ENCODE measurements around the gene ZFAND3. TPM values are rescaled to one million over a fixed set of nuclear protein-coding genes. Genes with fewer than 3 reads are reported as not detected.
"Not testable (repeated sequence)": the region's sequence is repeated elsewhere in the genome, so short reads cannot be mapped to it uniquely, and the experiment has no call there.

The ZFAND3 gene
- total RNA-seq, 1 donor, result 27.7 TPM

DNA sequence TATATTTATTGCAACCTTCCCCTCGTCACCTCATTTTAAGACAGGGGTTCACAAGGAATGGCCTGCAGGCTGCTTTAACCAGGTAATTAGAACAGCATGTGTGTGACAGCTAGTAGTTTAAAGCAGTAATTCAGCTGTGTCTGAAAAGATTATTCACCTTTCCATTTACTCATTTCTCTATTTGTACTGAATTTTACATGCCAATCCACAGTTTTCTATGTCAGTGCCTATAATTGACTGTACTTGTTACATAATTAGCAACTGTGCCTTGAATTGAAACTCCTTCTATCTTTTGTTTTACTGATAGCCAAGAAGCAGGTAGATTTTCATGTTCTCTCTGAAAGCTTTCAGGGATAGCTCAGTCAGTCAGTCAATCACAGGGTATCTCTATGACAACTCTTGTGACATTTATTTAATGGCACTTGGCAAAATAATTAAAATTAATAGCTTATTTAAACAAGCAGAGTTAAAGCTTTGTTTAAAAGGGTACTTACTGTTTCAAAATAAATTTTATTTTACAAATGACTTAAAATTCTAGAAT lies 214.0 kb downstream of the ZFAND3 start:
- no peak for DNase-seq (ENCODE audit: low read depth in 2 of 3, low spot score in 2 of 3)

DNA sequence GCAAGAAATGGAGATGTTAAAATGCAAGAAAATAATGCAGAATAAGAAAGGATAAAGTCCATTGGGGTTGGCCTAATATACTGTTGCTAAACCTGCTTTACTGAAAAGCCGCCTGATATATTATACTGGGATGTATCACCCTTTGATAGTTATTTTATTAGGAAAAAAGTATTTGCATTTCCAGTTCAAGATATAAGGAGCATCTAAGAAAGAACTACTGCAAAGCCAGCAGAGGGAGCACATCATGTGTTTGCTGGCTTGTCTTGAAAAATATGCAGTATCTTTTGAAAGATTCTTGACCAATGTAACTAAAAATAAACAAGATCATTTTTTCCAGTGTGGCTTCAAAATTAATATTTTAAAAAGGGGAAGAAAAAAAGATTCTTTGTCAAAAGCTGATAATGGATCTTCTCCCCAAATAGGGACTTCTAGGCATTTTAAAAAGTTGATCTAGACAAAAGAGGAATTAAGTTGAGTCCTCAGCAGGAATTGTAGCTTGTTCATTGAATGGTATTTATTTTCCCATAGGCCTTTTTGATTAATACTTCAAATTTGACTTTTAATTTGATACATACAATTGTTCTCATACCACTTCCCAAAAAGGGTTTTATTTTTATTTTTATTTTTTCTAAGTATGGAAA lies 214.9 kb downstream of the ZFAND3 start:
- peak in 2 of 3 donors; percentile 20 to 49 for DNase-seq (ENCODE audit: low read depth in 2 of 3, low spot score in 2 of 3)

DNA sequence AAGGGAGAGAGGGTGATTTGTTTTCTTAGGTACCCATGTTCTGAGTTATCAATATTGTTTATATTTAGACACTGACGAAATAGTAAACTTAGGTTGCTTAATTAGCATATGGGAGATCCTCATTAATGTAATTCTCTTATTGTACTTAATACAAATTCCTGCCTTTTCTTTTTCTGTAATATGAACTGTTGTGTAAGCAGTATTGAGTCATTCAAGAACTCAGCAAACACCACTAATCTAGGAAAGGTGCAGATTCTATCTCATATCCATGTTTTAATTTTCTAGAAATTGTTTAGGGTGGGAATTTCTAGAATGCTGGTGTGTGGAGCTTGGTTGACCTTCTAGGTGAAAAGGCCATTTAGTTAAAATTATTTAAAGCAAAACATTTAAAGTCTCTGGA lies 216.0 kb downstream of the ZFAND3 start:
- DNase-seq (ENCODE audit: low read depth in 2 of 3, low spot score in 2 of 3), result no peak

DNA sequence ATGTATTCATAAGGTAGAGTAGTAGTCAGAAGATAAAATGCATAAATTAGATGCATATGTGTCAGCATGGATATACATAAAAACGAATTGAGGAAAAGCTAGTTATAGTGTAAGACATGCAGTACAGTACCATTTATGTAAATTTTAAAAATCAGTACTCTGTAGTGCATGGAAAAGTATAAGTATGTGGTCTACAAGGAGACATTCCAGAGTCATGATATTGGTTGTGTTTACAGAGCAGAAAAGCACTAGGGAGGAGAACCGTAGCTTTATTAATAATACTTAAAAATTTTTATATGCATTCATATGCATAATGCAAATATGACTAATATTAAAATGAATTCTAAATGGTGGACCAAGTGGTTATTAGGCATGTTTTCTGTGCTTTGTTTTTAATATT lies 220.0 kb downstream of the ZFAND3 start:
- no peak for DNase-seq (ENCODE audit: low read depth in 2 of 3, low spot score in 2 of 3)

DNA sequence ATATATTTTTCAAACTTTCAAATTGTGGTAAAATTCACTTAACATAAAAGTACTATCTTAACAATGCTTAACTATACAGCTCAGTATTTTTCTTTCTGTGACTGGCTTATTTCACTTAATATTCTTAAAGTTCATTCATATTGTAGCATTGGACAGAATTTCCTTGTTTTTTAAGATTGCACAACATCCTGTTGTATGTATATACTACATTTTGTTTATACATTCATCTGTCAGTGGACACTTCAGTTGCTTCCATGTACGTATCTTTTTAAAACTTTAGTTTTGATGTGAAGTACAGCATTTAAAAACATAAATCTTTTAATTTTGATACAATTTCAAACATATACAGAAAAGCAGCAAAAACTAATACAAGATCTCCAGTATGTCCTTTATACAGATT lies 220.7 kb downstream of the ZFAND3 start:
- DNase-seq (ENCODE audit: low read depth in 2 of 3, low spot score in 2 of 3), result no peak

DNA sequence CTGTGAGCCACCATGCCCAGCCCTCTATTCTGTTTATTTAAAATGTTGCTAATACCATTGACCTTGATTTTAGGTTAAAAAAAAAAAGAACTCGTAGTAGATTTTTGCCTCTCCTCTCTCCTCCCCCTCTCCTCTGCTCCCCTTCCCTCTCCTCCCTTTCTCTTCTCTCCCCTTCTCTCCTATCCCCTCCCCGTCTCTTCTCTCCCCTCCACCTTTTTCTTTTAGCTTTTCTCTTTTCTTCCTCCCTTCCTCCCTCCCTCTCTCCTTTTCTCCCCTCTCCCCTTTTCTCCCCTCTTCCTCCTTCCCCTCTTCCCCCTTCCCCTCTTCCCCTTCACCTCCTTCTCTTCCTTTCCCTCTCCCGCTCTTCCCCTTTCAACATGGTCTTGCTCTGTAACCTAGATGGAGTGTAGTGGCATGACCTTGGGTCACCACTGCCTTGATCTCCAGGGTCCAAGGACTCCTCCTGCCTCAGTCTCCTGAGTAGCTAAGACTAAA lies 223.8 kb downstream of the ZFAND3 start:
- DNase-seq (ENCODE audit: low read depth in 2 of 3, low spot score in 2 of 3), result no peak

DNA sequence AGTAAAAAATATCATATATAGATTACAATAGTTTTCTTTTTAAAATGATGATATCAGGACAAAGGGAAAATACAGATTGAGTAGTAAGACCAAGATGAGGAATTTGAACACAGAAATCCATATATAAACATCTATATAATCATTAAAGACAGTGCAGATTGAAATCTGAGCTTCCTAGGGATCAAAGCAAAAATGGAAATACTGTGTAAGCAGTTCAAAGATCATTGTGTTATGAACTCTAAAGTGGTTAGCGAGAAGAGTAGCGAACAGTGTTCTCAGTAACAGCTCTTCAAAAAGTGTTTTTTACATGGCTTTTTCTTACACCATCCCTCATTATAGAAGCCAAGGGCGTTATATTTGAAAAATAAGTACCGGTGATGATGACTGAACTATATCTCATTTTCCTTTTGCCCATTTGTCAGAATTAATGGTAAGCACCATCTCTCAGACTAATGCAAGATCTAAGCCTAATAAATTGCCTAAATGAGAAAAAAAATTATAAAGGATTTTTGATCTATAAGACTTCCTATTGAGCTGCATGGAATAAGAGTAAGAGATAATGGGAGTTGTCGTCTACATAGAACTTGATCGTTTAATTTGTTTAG lies 226.3 kb downstream of the ZFAND3 start:
- no peak for DNase-seq (ENCODE audit: low read depth in 2 of 3, low spot score in 2 of 3)

DNA sequence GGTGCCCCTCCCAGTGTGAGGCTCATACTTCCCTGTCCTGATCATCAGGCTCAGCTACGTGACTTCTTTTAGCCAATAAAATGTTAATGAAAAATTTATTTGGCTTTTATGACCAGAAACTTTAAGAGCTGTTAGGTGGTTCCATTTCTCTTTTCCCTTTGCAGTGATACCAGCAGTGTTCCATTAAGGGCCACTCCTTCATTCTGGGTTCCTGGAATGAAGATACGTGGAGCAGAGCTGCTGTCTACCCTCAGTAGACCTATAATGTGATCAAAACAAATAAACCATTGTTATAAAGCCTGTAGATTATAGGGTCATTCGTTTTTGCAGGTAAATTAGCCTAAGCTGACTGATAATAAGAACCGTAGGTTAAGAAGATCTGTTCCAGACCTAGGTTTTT lies 228.0 kb downstream of the ZFAND3 start:
- no peak for DNase-seq (ENCODE audit: low read depth in 2 of 3, low spot score in 2 of 3)

DNA sequence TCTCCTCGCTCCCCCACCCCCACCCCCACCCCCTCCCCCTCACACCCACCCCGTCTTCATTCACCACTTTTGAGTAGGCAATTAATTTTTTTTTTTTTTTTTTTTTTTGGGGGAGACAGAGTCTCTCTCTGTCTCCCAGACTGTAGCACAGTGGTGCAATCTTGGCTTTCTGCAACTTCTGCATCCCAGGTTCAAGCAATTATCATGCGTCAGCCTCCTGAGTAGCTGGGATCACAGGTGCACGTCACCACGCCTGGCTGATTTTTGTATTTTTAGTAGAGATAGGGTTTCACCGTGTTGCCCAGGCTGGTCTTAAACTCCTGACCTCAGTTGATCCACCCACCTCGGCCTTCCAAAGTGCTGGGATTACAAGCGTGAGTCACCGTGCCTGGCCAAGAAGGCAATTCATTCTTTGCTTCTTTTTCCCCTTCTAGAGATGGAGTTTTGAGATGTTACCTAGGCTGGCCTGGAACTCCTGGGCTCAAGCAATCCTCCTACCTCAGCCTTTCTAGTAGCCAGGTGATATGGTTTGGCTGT lies 230.4 kb downstream of the ZFAND3 start:
- DNase-seq (ENCODE audit: low read depth in 2 of 3, low spot score in 2 of 3), result not testable (repeated sequence)

DNA sequence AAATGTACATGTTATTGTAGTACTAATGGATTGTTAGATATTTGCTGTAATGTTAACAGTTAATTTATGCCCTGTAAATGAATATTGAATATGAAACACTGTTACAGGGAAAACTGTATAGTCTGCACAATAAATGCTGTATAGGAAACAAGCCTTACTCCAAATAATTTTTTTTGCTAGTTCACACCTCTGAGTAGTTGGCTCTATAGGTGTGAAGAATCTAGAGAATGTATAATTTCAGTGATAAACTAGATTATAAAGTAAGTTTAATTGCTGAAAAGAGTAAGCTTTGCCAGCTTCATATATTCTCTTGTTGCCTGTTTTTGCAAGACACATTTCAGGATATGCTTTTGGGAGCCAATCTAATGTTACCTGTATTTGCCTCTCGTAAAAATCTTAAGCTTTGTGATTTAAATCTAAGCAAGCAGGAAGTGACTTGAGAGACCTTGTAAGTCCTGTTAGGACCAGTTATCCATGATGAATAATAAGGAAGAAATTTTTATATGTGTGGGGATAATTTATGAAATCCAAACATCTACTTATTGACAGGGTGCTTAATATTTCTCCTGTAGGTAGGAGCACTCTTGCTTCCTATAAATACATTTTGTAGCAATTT lies 232.4 kb downstream of the ZFAND3 start:
- no peak for DNase-seq (ENCODE audit: low read depth in 2 of 3, low spot score in 2 of 3)

DNA sequence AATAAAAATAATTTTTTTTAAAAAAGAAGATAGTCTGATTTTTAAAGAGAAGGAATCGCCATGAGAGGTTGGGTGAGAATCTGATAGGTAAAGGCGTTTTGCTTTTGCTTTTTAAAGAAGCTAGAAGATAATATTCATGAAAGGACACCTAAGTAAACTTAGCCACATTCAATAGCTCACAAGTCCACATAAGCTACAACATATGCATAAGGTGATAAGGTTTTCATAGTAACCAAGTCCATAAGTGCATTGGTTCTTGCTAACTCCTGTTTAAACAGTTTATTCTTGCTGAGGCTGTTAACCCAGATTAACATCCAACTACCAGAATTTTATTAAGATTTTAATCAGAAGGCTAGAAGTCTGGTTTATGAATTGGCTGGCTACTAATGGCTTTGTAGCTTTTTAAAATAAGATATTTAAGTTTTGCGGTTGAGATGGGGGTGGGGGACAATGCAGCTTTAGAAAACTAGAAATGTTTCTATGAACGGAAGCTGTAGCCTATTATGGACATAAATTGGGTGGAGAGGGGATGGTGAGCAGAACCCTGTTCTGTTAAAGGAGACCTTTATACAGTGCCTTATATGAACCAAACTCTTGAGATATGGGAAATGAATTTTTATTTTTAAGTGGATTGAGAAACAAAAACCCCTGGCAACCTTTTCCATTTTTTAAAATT lies 235.1 kb downstream of the ZFAND3 start:
- no peak for DNase-seq (ENCODE audit: low read depth in 2 of 3, low spot score in 2 of 3)

DNA sequence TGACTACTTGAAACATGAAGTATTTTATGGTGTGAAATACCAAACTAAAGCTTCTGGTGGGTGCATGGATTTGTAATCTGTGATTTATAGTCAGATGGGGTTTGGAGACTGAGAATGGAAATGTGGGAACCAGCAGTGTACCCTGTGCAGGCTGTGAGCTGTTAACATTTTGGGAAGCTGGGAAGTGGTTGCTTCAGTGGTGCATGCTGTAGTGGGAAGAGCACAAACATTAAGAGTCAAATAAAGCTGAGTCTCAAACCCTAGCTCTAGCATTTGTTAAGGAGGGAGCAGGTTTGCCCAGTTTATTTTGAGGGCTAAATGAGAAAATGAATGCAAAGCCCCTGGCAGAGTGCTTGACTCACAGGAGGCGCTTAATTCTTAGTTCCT lies 235.7 kb downstream of the ZFAND3 start:
- no peak for DNase-seq (ENCODE audit: low read depth in 2 of 3, low spot score in 2 of 3)

DNA sequence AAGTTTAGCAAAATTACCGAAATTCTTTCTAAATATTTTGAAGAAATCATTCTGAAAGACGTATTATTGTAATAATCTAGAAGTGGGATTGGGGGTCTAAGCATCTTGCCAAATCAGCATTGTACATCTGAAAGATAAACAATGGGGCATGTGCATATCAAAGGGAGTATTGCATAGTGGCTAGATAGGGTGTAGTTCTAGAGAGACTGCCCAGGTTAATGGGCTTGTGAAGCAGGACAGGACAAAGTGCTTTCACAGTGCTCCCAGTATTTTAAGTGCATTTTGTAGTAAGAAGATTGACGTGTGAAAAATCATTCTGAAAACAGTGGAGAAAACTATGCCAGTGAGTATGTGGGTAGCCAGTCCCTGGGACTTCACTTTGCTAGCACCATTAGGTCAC lies 236.8 kb downstream of the ZFAND3 start:
- no peak for DNase-seq (ENCODE audit: low read depth in 2 of 3, low spot score in 2 of 3)

DNA sequence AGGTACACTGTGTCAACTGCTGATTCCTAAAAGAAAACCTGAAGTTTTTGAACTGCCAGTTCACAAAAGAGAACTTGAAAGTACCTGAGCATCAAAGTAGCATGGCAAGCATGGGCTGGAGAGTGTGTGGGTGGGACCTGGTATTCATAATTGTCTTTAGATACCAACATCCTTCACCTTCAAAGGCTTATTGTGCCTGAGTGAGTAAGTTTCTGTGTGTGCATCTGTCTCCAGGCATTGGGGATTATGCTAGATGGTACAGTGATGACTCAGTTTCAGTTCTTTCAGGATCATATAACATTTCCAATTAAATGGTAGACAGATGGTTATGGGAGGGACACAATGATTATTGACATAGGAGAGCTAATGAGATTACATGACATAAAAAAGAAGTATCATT lies 238.5 kb downstream of the ZFAND3 start:
- DNase-seq (ENCODE audit: low read depth in 2 of 3, low spot score in 2 of 3), result no peak

DNA sequence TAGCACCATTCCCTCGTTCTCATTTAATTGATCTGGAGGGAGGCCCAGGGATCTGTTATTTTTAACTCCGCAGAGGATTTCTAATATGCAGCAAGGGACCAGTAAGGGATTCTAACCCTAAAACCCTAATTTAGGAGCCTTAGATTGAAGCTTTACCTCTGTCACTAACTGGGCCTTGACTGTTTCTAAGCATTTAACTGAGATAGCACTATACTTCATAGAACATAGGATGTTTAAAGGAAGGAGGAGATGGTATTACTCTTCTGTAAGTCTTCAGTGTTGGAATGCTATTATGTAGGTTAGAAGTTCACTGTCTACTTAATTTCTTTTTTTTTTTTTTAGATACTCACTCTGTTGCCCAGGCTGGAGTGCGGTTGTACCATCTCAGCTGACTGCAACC lies 242.5 kb downstream of the ZFAND3 start:
- DNase-seq (ENCODE audit: low read depth in 2 of 3, low spot score in 2 of 3), result no peak

DNA sequence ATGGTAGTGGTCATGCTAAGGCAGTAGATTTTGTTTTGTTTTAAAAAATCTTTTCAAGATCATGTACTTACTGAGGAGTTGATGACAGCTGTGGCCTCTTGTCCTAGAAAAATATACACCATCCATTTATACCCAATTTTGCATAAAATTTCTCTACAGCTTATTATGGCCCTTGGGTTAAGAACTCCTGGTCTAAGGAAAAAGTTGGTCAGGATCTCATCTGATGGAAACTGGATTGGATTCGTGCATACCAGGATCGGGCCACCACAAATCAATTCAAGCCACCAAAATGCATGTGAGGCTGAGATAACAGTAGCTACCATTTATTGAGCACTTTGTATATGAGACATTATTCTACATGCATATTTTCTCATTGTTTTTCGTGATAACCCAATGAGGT lies 244.4 kb downstream of the ZFAND3 start:
- DNase-seq (ENCODE audit: low read depth in 2 of 3, low spot score in 2 of 3), result no peak

DNA sequence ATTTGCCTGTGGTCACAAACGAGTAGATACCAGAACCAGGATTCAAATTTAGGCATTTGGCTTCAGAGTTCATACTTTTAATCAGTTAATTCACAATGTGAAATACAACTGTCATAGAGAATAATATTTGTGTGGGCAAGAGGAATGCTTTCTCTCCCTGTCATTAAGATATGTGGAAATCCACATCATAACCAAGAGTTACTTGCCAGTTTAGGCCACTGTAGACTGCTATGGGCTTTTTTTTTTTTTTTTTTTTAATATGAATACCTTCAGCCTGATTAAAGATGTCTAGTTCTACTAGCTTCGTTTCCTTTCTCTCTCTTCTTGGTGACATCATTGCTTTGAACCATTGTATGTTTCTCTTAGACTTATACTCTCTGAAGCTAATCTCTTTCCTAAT lies 244.9 kb downstream of the ZFAND3 start:
- DNase-seq (ENCODE audit: low read depth in 2 of 3, low spot score in 2 of 3), result no peak

DNA sequence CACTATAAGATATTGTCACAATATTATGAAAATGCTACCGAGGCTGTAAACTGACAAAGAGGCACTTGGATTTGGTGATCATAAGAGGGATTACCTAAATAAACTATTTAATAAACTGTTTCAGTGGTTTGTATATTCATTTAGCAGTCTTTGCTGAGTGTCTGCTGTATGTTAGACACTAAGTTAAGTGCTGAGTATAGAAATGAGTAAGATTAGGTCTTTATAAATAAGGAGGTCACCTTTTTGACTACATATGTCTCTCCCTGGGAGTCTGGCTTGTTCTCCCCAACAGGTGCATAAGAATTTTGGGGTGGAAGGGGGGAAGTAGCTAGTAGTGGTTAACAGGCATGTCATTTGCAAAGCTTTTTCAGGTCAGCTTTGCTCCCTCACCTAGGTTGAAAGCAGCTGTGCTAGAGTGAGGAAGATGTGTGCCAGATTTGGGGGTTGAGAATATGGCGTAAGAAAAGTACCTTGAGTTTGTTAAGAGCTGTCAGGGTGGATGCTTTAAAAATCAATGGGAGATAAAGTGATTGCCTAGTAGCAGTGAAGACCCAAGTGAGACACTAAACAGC lies 246.3 kb downstream of the ZFAND3 start:
- no peak for DNase-seq (ENCODE audit: low read depth in 2 of 3, low spot score in 2 of 3)

DNA sequence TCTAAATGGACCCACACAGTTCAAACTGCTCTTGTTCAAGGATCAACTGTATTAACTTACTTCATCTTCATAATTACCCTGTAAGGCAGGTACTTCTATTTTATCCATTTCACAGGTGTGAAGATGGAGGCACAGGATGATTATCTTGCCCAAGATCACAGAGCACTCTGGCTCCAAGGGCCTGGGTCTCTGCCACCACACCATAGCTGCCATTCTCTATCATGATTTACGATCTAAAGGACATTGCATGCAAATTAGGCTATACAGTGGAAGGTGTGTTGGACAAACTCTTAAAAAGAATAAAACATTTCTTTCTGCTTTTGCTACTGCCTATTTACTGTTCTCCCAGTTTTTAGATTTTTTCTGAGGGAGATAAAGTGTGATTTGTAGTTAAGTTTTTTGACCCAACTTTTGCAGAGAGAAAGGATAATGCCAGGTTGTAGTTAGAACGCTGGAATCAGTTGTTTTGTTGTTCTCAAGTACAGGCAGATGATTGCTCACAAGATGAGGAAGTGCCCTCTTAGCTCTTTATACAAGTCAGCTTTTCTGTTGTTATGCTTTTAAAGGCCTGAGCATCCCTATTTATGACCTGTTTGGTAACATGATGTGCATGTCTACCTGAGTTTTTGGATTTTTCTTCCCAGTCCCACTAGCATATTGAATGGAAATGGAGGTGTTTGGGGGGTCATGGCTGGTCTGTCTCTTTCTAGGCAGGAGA lies 247.9 kb downstream of the ZFAND3 start:
- peak in 1 of 3 donors; percentile 24 for DNase-seq (ENCODE audit: low read depth in 2 of 3, low spot score in 2 of 3)

All from hematopoietic multipotent progenitor cell (in vitro differentiated cells).